Stimulated activated CD8-positive, alpha-beta memory T cell treated with anti-CD3 and anti-CD28 coated beads, Interleukin-2, amount 100 ng/mL, for 1 hour (primary cell): ENCODE data around the gene ARL5B.

ENCODE experiments used
- DNase-seq, 2 donors: peaks; one replicate each; pipeline ENCODE4 v3.0.0-alpha.2; 2020; ENCODE audit warnings: low read depth in 2 of 2

The ARL5B gene

GRCh38 chr10:18699849-18700840 is 40.9 kb downstream of the ARL5B start:
- DNase-seq: no peak

- DNase-seq: no peak
Observed at GRCh38 chr10:18703521-18703920, 44.3 kb downstream of the ARL5B start.

- DNase-seq: no peak
Observed at GRCh38 chr10:18710201-18710653, 51.0 kb downstream of the ARL5B start.

GRCh38 chr10:18713077-18713476 is 53.8 kb downstream of the ARL5B start:
- no peak for DNase-seq

- DNase-seq: no peak
Observed at GRCh38 chr10:18718991-18719390, 59.8 kb downstream of the ARL5B start.

- DNase-seq: no peak
Observed at GRCh38 chr10:18719811-18720210, 60.6 kb downstream of the ARL5B start.

- DNase-seq: no peak
Observed at GRCh38 chr10:18721067-18721466, 61.8 kb downstream of the ARL5B start.

GRCh38 chr10:18723801-18724200 is 64.6 kb downstream of the ARL5B start:
- DNase-seq: no peak
